GM08714 (cell line): ENCODE data around the gene HOXB5.

Experiments
- H3K4me3 ChIP-seq: fragments of 200-500 bp; sonication (Bioruptor generic); 2 replicates; pipeline ENCODE4 v1.5.1; 2014; ENCODE audit warnings: mild to moderate bottlenecking, low read length, inconsistent platforms
- ZNF274 ChIP-seq: IDR thresholded peaks from 2 replicates; pipeline ENCODE4 v1.6.1; 2012; ENCODE audit warnings: mild to moderate bottlenecking, low read depth, low read length

HOXB5 gene

GRCh38 chr17:48541577-48542113 lies 51.9 kb downstream of the HOXB5 start:
- TF ChIP-seq ZNF274: no peak
- H3K4me3 ChIP-seq: peak overlapping the region; percentile 88
